Ectodermal cell (in vitro differentiated cells): ENCODE results near the gene TM9SF3.

Experiments
- H3K27ac ChIP-seq: 2 replicates; pipeline ENCODE4 v1.7.0; 2013; ENCODE audit warnings: mild to moderate bottlenecking, low read depth, low read length; ENCODE audit not compliant: insufficient read depth, poor library complexity, severe bottlenecking
- H3K27me3 ChIP-seq: 2 replicates; pipeline ENCODE4 v1.7.0; 2013; ENCODE audit warnings: mild to moderate bottlenecking, low read length; ENCODE audit not compliant: insufficient read depth, control insufficient read depth, poor library complexity, severe bottlenecking
- H3K36me3 ChIP-seq: one replicate; pipeline ENCODE4 v1.7.0; 2013; ENCODE audit warnings: low read length; ENCODE audit not compliant: control insufficient read depth, insufficient read depth
- H3K4me1 ChIP-seq: one replicate; pipeline ENCODE4 v1.7.0; 2013; ENCODE audit warnings: low read length; ENCODE audit not compliant: control insufficient read depth, insufficient read depth
- H3K4me3 ChIP-seq: 2 replicates; pipeline ENCODE4 v1.7.0; 2013; ENCODE audit warnings: low read depth, low read length, control low read depth; ENCODE audit not compliant: insufficient read depth
- H3K9me3 ChIP-seq: 2 replicates; pipeline ENCODE4 v1.7.0; 2013; ENCODE audit warnings: mild to moderate bottlenecking, low read length, moderate library complexity; ENCODE audit not compliant: control insufficient read depth
- WGBS, 2 experiments: methylation state at CpG; one replicate each; pipeline ENCODE4 v1.1.7; 2013; ENCODE audit warnings: missing lambda C conversion rate in 2 of 2; 5-methylcytosine and 5-hydroxymethylcytosine counted together

The TM9SF3 gene

GRCh38 chr10:96541921-96542320 lies 44.9 kb downstream of the TM9SF3 start:
- H3K27me3 ChIP-seq = no peaks in the 10 kb centered on the region
- no peak overlapping the region for H3K27ac ChIP-seq
- 93 to 95% methylated on average over 2 of the region's 2 CpGs for WGBS, 2 experiments
- no peak overlapping the region for H3K4me3 ChIP-seq
- H3K4me1 ChIP-seq = no peaks in the 10 kb centered on the region
- H3K9me3 ChIP-seq = no peaks in the 10 kb centered on the region
- H3K36me3 ChIP-seq = peaks cover 11% of the 10 kb centered on the region

- Histone ChIP-seq H3K36me3 (peaks cover 9% of the 10 kb centered on the region), H3K4me3 (no peak overlapping the region), H3K4me1 (no peaks in the 10 kb centered on the region), H3K27ac (no peak overlapping the region), H3K27me3 (no peaks in the 10 kb centered on the region), H3K9me3 (no peaks in the 10 kb centered on the region)
- WGBS, 2 experiments = 92 to 95% methylated on average over 3 of the region's 3 CpGs
Observed at GRCh38 chr10:96540240-96540639, 46.6 kb downstream of the TM9SF3 start.

DNA sequence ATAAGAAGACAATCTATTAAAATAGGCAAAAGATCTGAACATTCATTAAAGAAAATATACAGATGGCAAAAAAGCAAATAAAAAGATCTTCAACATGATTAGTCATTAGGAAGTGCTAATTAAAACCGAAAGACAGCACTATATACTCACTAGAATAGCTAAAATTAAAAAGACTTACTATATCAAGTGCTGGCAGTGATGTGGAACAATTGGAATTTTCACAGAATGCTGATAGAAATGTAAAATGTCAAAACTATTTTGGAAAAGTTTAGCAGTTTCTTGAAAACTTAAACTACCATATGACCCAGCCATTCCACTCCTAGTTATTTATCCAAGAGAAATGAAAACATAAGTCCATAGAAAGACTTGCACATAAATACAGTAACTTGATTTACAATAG lies 48.1 kb downstream of the TM9SF3 start:
- H3K4me3 ChIP-seq = no peak overlapping the region
- H3K4me1 ChIP-seq = no peaks in the 10 kb centered on the region
- no peaks in the 10 kb centered on the region for H3K27me3 ChIP-seq
- 100% methylated on average over 1 of the region's 1 CpG; no CpG with 5 or more reads in 1 of the 2 experiments for whole genome bisulfite sequencing, 2 experiments
- H3K27ac ChIP-seq = no peak overlapping the region
- no peaks in the 10 kb centered on the region for H3K9me3 ChIP-seq
- H3K36me3 ChIP-seq = peaks cover 9% of the 10 kb centered on the region

- H3K4me1 ChIP-seq = no peaks in the 10 kb centered on the region
- no peak overlapping the region for H3K4me3 ChIP-seq
- WGBS, 2 experiments = 86% methylated on average over 1 of the region's 1 CpG; no CpG with 5 or more reads in 1 of the 2 experiments
- no peaks in the 10 kb centered on the region for H3K9me3 ChIP-seq
- H3K27me3 ChIP-seq = no peaks in the 10 kb centered on the region
- no peak overlapping the region for H3K27ac ChIP-seq
- H3K36me3 ChIP-seq = peaks cover 8% of the 10 kb centered on the region
Observed at GRCh38 chr10:96536129-96536528, 50.7 kb downstream of the TM9SF3 start.

GRCh38 chr10:96532523-96532922 lies 54.3 kb downstream of the TM9SF3 start:
- Histone ChIP-seq H3K4me1 (no peaks in the 10 kb centered on the region), H3K36me3 (peaks cover 3% of the 10 kb centered on the region), H3K27ac (no peak overlapping the region), H3K27me3 (no peaks in the 10 kb centered on the region), H3K4me3 (no peak overlapping the region), H3K9me3 (no peaks in the 10 kb centered on the region)
- no CpG with 5 or more reads among the region's 1 CpG for WGBS, 2 experiments

DNA sequence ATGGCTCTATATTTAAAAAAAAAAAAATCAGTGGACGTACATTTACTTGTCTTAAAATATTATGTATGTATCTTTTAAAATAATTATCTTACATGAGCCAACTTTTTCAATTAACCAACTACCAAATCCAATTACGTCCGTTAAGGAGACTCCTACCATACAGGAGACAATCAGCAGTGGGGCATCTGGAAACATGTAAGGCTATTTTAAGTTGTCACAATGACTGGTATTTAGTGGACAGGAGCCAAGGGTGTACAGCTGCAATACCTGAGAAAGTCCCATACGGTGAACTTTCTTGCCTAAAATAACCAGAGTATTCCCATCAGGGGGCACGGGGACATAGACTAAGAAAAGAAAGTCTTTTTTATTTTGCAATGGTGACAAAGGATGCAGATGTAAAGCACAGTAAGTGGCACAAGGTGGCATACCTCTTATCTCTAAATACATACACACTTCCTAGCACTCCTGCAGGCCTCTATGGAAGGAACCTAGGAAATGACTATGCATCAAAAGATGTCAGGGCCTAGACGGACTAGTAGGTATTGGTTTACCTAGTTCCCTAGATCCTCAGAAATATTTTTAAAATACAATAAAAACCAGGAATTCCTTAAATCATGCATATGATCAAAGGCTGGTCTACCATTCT lies 57.1 kb downstream of the TM9SF3 start:
- Histone ChIP-seq H3K4me1 (no peaks in the 10 kb centered on the region), H3K36me3 (peaks cover 8% of the 10 kb centered on the region)
- WGBS, 2 experiments = 90 to 96% methylated on average over 5 of the region's 6 CpGs

GRCh38 chr10:96524741-96525140 lies 62.1 kb downstream of the TM9SF3 start:
- Histone ChIP-seq H3K4me1 (no peaks in the 10 kb centered on the region), H3K27me3 (no peaks in the 10 kb centered on the region), H3K36me3 (peaks cover 15% of the 10 kb centered on the region), H3K27ac (no peak overlapping the region), H3K4me3 (no peak overlapping the region), H3K9me3 (no peaks in the 10 kb centered on the region)
- 91% methylated on average over 1 of the region's 1 CpG; no CpG with 5 or more reads in 1 of the 2 experiments for WGBS, 2 experiments

More for the DNA sequence above, 57.1 kb downstream of the TM9SF3 start:
- H3K9me3 ChIP-seq = no peaks in the 10 kb centered on the region
- H3K4me3 ChIP-seq = no peak overlapping the region
- no peaks in the 10 kb centered on the region for H3K27me3 ChIP-seq
- no peak overlapping the region for H3K27ac ChIP-seq

GRCh38 chr10:96517284-96517683 lies 69.5 kb downstream of the TM9SF3 start:
- 86 to 94% methylated on average over 1 of the region's 1 CpG for WGBS, 2 experiments
- peaks cover 11% of the 10 kb centered on the region for H3K36me3 ChIP-seq
- H3K4me1 ChIP-seq = peaks cover 2% of the 10 kb centered on the region
- peaks cover 35% of the 10 kb centered on the region for H3K27me3 ChIP-seq
- no peak overlapping the region for H3K4me3 ChIP-seq
- no peak overlapping the region for H3K27ac ChIP-seq
- H3K9me3 ChIP-seq = no peaks in the 10 kb centered on the region

DNA sequence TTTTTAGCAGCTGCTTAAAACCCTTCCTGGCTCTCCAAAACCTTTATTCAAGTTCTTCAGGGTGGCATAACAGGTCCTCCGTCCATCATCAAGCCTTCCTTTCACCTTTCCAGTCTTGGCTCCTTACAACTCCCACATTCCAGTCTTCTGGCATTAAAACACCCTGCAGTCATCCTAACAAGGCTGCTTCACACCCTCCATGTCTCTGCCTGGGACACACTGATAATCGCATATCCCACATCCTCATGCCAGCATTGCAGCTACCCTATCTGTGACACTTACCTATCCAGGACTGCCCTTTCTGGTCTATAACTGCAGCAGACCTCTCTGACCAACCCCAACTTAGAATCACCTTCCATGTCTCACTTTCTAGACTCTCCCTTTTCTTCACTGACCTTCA lies 70.5 kb downstream of the TM9SF3 start:
- WGBS, 2 experiments = 86 to 92% methylated on average over 2 of the region's 2 CpGs
- Histone ChIP-seq H3K9me3 (no peaks in the 10 kb centered on the region), H3K4me1 (peaks cover 12% of the 10 kb centered on the region), H3K27ac (no peak overlapping the region), H3K27me3 (peaks cover 45% of the 10 kb centered on the region), H3K36me3 (peaks cover 4% of the 10 kb centered on the region), H3K4me3 (no peak overlapping the region)

GRCh38 chr10:96513698-96514561 lies 72.9 kb downstream of the TM9SF3 start, which contains the start of gene TLL2:
Gene TLL2, minus strand, starts transcription at chr10:96513926. Its CDS starts 241 bp downstream, at chr10:96513685.
- WGBS, 2 experiments = 3% methylated on average over 68 of the region's 68 CpGs
- Histone ChIP-seq H3K36me3 (no peaks in the 10 kb centered on the region), H3K4me3 (peak within 1 kb of the TSS; percentile 55), H3K27ac (peak within 1 kb of the TSS; percentile 66), H3K27me3 (peaks cover 46% of the 10 kb centered on the region), H3K9me3 (no peaks in the 10 kb centered on the region), H3K4me1 (peaks cover 14% of the 10 kb centered on the region)
